Trophoblast cell (in vitro differentiated cells and primary cell): Measurements from ENCODE around the gene KPTN.
A peak's percentile ranks its signal among the peaks of the same experiment; 100 is the strongest.

Source experiments
- DNase-seq, 2 donors: peaks; one replicate each; pipeline ENCODE4 v3.0.0-alpha.2; 2016
- H2AFZ ChIP-seq: 2 replicates; pipeline ENCODE4 v1.6.1; 2013; ENCODE audit warnings: low read length, moderate library complexity, mild to moderate bottlenecking; ENCODE audit not compliant: insufficient read depth, poor library complexity
- H2AK5ac ChIP-seq: 2 replicates; pipeline ENCODE4 v1.6.1; 2013; ENCODE audit warnings: mild to moderate bottlenecking, low read length
- H2BK120ac ChIP-seq: 2 replicates; pipeline ENCODE4 v1.6.1; 2013; ENCODE audit warnings: low read length, mild to moderate bottlenecking, moderate library complexity; ENCODE audit not compliant: insufficient read depth, poor library complexity
- H2BK12ac ChIP-seq: 2 replicates; pipeline ENCODE4 v1.6.1; 2013; ENCODE audit warnings: mild to moderate bottlenecking, low read length, moderate library complexity
- H2BK5ac ChIP-seq: 2 replicates; pipeline ENCODE4 v1.6.1; 2013; ENCODE audit warnings: low read length, low read depth, moderate library complexity, mild to moderate bottlenecking; ENCODE audit not compliant: poor library complexity
- H3K14ac ChIP-seq: 2 replicates; pipeline ENCODE4 v1.6.1; 2013; ENCODE audit warnings: mild to moderate bottlenecking, low read length
- H3K18ac ChIP-seq: 2 replicates; pipeline ENCODE4 v1.6.1; 2013; ENCODE audit warnings: mild to moderate bottlenecking, low read length
- H3K23ac ChIP-seq: 2 replicates; pipeline ENCODE4 v1.6.1; 2013; ENCODE audit warnings: low read length
- H3K27ac ChIP-seq: 2 replicates; pipeline ENCODE4 v1.5.1; 2013; ENCODE audit warnings: low read depth, mild to moderate bottlenecking, inconsistent platforms, low read length, moderate library complexity
- H3K27me3 ChIP-seq: 2 replicates; pipeline ENCODE4 v1.6.1; 2013; ENCODE audit warnings: inconsistent platforms, mild to moderate bottlenecking, low read length, moderate library complexity; ENCODE audit not compliant: insufficient read depth
- H3K36me3 ChIP-seq, 2 experiments: 1 replicate in 1 of 2; 2 replicates in 1 of 2; pipeline ENCODE4 v1.6.1; 2013; ENCODE audit warnings: low read length in 2 of 2, mild to moderate bottlenecking in 2 of 2, moderate library complexity in 1 of 2; ENCODE audit not compliant: insufficient read depth in 2 of 2, control insufficient read depth in 1 of 2
- H3K4ac ChIP-seq: 2 replicates; pipeline ENCODE4 v1.6.1; 2013; ENCODE audit warnings: low read depth, mild to moderate bottlenecking, low read length, moderate library complexity
- H3K4me1 ChIP-seq, 2 experiments: 1 replicate in 1 of 2; 2 replicates in 1 of 2; pipeline ENCODE4 v1.6.1; 2013; ENCODE audit warnings: low read length in 2 of 2, mild to moderate bottlenecking in 2 of 2, moderate library complexity in 1 of 2; ENCODE audit not compliant: insufficient read depth in 2 of 2, control insufficient read depth in 1 of 2
- H3K4me2 ChIP-seq: 2 replicates; pipeline ENCODE4 v1.6.1; 2013; ENCODE audit warnings: inconsistent platforms, mild to moderate bottlenecking, low read length, moderate library complexity
- H3K4me3 ChIP-seq: 2 replicates; pipeline ENCODE4 v1.5.1; 2013; ENCODE audit warnings: mild to moderate bottlenecking, low read depth, low read length, inconsistent platforms
- H3K79me1 ChIP-seq: one replicate; pipeline ENCODE4 v1.6.1; 2013; ENCODE audit warnings: low read length
- H3K79me2 ChIP-seq: 2 replicates; pipeline ENCODE4 v1.6.1; 2013; ENCODE audit warnings: low read length, mild to moderate bottlenecking; ENCODE audit not compliant: control insufficient read depth, insufficient read depth, poor library complexity
- H3K9ac ChIP-seq: 2 replicates; pipeline ENCODE4 v1.6.1; 2013; ENCODE audit warnings: mild to moderate bottlenecking, low read length
- H3K9me3 ChIP-seq: 2 replicates; pipeline ENCODE4 v1.6.1; 2013; ENCODE audit warnings: low read depth, mild to moderate bottlenecking, control low read depth, inconsistent platforms, low read length; ENCODE audit not compliant: insufficient read depth
- H4K12ac ChIP-seq: 2 replicates; pipeline ENCODE4 v1.6.1; 2013; ENCODE audit warnings: low read depth, mild to moderate bottlenecking, low read length, moderate library complexity
- H4K8ac ChIP-seq: 2 replicates; pipeline ENCODE4 v1.6.1; 2013; ENCODE audit warnings: low read depth, mild to moderate bottlenecking, low read length, moderate library complexity
- H4K91ac ChIP-seq: one replicate; pipeline ENCODE4 v1.6.1; 2013; ENCODE audit warnings: low read depth, mild to moderate bottlenecking, low read length, moderate library complexity
- WGBS: extraction: QIAGEN DNeasy Blood & Tissue Kit; methylation state at CpG from one replicate; pipeline ENCODE4 v1.1.7; 2013; ENCODE audit warnings: missing lambda C conversion rate; ENCODE audit not compliant: insufficient read length, insufficient coverage; ENCODE audit errors: extremely low coverage; 5-methylcytosine and 5-hydroxymethylcytosine counted together

Gene KPTN

DNA sequence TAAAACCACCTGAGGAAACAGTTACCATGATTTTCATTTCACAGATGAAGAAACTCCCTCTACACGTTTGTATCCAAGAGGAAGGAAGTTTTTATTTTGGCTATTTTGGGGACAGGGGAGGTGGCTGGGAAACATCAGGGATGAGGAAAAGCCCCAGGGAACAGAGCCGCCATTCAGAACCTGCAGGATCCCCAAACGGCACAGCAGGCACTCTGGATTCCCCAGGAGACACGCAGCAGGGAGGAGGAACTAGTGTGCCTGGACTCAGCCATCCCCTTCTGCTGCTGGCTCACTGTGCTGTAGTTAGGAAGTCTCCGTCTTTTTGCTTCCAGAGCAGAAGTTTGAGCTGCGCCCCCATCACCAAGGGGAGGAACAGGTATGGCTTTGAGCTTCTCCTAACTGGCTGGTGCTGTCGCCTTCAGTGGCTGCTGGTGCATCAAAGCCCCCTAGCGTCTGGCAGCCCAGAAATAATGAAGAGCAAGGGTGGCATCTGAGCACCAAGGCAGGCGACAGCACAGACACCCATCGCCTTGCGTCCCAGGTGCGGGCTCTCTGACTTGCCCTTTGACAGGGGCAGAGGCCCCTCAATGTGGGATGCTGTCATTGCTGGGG is 26.6 kb upstream of the KPTN start:
- Histone ChIP-seq H3K79me2 (peaks cover 23% of the 10 kb centered on the region), H3K23ac (no peak overlapping the region), H4K91ac (no peak overlapping the region), H3K79me1 (peaks cover 7% of the 10 kb centered on the region), H3K14ac (no peak overlapping the region), H2BK5ac (no peak overlapping the region), H4K12ac (no peak overlapping the region), H2AK5ac (no peak overlapping the region), H2AFZ (no peak overlapping the region), H2BK120ac (no peak overlapping the region), H3K27ac (no peak overlapping the region), H3K9ac (no peak overlapping the region), H2BK12ac (no peak overlapping the region), H3K36me3 (peaks cover 4 to 10% of the 10 kb centered on the region in 2 experiments), H3K18ac (no peak overlapping the region), H3K4me1 (peaks cover 17 to 22% of the 10 kb centered on the region in 2 experiments), H3K4me2 (no peak overlapping the region), H3K4me3 (no peak overlapping the region), H4K8ac (no peak overlapping the region), H3K4ac (peak overlapping the region; percentile 72), H3K9me3 (no peaks in the 10 kb centered on the region), H3K27me3 (no peaks in the 10 kb centered on the region)
- DNase-seq: no peak
- WGBS: no CpG with 5 or more reads among the region's 12 CpGs

DNA sequence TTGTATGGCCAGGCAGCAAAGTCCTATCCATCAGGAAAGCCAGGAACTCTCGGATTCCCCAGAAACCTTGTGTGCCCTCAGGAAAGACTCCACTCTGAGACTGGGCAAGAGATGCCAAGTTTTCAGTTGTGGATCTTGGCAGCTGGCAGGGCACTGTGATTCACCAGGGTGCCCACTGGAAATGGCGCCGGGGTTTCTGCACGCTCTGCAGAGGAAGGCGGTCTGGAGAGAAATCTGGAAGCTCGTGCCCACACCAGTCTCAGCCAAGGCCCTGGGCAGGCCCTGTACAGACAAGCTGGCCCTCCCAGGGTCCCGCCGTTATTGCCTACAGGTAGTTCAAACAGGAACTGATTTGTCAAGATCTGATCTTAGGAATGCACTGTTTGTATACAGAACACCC is 26.0 kb upstream of the KPTN start:
- Histone ChIP-seq H4K91ac (no peak overlapping the region), H4K8ac (no peak overlapping the region), H2BK120ac (no peak overlapping the region), H2BK5ac (no peak overlapping the region), H2AFZ (no peak overlapping the region), H3K23ac (no peak overlapping the region), H3K27me3 (no peaks in the 10 kb centered on the region), H3K4me1 (peaks cover 17 to 22% of the 10 kb centered on the region in 2 experiments), H3K9me3 (no peaks in the 10 kb centered on the region), H3K79me1 (peaks cover 5% of the 10 kb centered on the region), H3K9ac (no peak overlapping the region), H3K4ac (peak overlapping the region; percentile 72), H3K18ac (no peak overlapping the region), H3K27ac (no peak overlapping the region), H3K79me2 (peaks cover 23% of the 10 kb centered on the region), H3K36me3 (peaks cover 8 to 16% of the 10 kb centered on the region in 2 experiments), H2BK12ac (no peak overlapping the region), H4K12ac (no peak overlapping the region), H2AK5ac (no peak overlapping the region), H3K4me2 (no peak overlapping the region), H3K4me3 (no peak overlapping the region), H3K14ac (no peak overlapping the region)
- no peak for DNase-seq
- WGBS: no CpG with 5 or more reads among the region's 8 CpGs

DNA sequence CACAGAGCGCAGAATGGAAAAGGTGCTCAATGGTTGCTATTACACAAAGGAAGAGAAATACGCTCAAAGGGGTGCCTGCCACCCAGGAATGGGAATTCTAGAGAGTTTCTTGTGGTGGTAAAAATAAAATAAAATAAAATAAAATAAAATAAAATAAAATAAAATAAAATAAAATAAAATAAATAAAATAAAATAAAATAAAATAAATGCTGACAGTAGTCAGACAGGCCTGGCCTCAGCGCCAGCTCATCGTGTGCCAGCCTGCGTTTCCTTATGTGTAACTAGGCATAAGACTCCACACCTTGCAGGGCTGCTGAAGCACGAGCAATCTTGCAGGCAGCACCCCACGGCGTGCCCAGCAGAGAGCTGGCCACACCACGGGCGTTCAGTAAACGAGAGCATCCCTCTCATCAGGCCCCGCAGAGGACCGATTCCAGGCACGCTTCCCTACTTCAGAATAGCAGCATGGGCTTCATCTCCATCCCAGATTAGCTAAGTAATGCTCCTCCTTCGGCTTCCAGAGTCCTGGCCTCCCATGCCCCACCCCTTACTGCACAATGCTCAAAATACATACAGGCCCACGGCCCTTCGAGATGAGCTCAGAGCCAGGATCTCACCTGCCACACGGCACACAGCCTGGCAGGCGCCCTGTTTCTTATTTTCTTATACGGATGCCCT is 25.3 kb upstream of the KPTN start:
- H3K18ac ChIP-seq: no peak overlapping the region
- H3K27me3 ChIP-seq: no peaks in the 10 kb centered on the region
- no peak overlapping the region for H3K23ac ChIP-seq
- DNase-seq: no peak
- no peak overlapping the region for H2BK5ac ChIP-seq
- H4K12ac ChIP-seq: no peak overlapping the region
- H3K9me3 ChIP-seq: no peaks in the 10 kb centered on the region
- peaks cover 8 to 16% of the 10 kb centered on the region in 2 experiments for H3K36me3 ChIP-seq
- H3K14ac ChIP-seq: no peak overlapping the region
- no peak overlapping the region for H2BK12ac ChIP-seq
- no peak overlapping the region for H3K9ac ChIP-seq
- no peak overlapping the region for H2AK5ac ChIP-seq
- H4K91ac ChIP-seq: no peak overlapping the region
- H3K4me1 ChIP-seq: peaks cover 17 to 22% of the 10 kb centered on the region in 2 experiments
- H3K79me1 ChIP-seq: no peaks in the 10 kb centered on the region
- WGBS: no CpG with 5 or more reads among the region's 20 CpGs
- H3K27ac ChIP-seq: no peak overlapping the region
- H3K79me2 ChIP-seq: peaks cover 18% of the 10 kb centered on the region
- no peak overlapping the region for H2AFZ ChIP-seq
- no peak overlapping the region for H2BK120ac ChIP-seq
- no peak overlapping the region for H3K4me3 ChIP-seq
- H3K4ac ChIP-seq: peak overlapping the region; percentile 72
- no peak overlapping the region for H4K8ac ChIP-seq
- H3K4me2 ChIP-seq: no peak overlapping the region

DNA sequence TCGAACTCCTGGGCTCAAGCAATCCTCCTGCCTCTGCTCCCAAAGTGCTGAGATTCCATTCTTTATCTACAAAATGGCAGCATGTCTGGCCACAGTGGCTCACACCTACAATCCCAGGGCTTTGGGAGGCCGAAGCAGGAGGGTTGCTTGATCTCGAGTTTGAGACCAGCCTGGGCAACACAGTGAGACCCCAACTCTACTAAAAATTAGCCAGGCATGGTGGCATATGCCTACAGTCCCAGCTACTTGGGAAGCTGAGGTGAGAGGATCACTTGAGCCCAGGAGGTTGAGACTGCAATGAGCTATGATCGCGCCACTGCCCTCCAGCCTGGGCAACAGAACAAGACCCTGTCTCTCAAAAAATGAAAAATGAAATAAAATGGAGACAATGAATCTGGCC is 24.7 kb upstream of the KPTN start:
- Histone ChIP-seq H3K18ac (no peak overlapping the region), H4K91ac (no peak overlapping the region), H3K27me3 (no peaks in the 10 kb centered on the region), H3K9me3 (no peaks in the 10 kb centered on the region), H3K4ac (peak overlapping the region; percentile 2), H3K14ac (no peak overlapping the region), H2BK5ac (no peak overlapping the region), H4K12ac (no peak overlapping the region), H3K79me1 (no peaks in the 10 kb centered on the region), H3K27ac (no peak overlapping the region), H3K4me2 (no peak overlapping the region), H3K4me1 (peaks cover 13 to 18% of the 10 kb centered on the region in 2 experiments), H2AFZ (no peak overlapping the region), H4K8ac (no peak overlapping the region), H2AK5ac (no peak overlapping the region), H3K36me3 (peaks cover 13 to 20% of the 10 kb centered on the region in 2 experiments), H3K9ac (no peak overlapping the region), H2BK12ac (no peak overlapping the region), H3K4me3 (no peak overlapping the region), H3K23ac (no peak overlapping the region), H3K79me2 (peaks cover 14% of the 10 kb centered on the region), H2BK120ac (no peak overlapping the region)
- no peak for DNase-seq
- WGBS: no CpG with 5 or more reads among the region's 5 CpGs
